ENCODE data around the gene ANK2.
"Not testable (repeated sequence)": the region's sequence is repeated elsewhere in the genome, so short reads cannot be mapped to it uniquely, and the experiment has no call there.

Gene ANK2

GRCh38 chr4:113186913-113187312 lies 137.5 kb downstream of the ANK2 start:
- in situ Hi-C loops (cut with MboI; ENCODE audit: low sequenced_read_pairs): no loop called here

DNA sequence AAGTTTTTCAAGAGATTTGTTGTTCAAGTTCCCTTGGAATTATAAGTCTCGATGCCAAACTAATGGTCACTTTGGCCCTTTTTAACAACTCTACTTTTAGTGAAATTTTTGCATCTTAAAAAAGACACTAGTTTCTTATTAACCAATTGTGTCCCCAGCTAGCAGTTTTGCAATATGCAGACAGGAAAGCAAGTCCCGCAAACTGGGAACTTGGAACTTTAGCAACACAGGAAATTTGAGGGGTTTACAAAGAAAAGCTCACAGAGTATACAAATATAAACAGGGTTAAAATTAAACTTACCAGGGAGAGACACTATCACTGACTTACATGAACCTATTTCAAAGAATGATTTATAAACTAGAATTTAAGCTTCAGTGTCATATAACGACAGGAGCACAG lies 137.9 kb downstream of the ANK2 start:
- in situ Hi-C loops (cut with MboI; ENCODE audit: low sequenced_read_pairs): no loop called here

GRCh38 chr4:113189546-113189945 lies 140.1 kb downstream of the ANK2 start:
- in situ Hi-C loops (cut with MboI; ENCODE audit: low sequenced_read_pairs): no loop called here

DNA sequence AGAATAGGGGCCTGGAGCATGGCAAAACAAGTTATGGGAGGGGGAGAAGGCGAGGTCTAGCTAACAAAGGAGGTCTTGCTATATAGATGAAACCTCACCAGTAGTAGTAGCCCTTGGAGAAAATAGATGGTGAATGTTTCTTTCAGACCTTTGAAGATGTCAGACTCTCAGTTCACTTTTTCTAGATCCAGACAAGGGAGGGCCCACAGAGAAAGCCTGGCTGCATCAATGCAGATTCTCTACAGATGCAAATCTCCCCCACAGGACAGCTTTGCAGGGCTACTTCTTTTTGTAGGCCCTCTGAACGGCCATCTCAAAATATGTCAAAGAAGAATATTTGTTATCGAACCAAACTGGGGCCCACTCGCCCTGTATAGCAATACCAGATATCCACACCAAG lies 159.7 kb downstream of the ANK2 start:
- in situ Hi-C loops (cut with MboI; ENCODE audit: low sequenced_read_pairs): no loop called here

DNA sequence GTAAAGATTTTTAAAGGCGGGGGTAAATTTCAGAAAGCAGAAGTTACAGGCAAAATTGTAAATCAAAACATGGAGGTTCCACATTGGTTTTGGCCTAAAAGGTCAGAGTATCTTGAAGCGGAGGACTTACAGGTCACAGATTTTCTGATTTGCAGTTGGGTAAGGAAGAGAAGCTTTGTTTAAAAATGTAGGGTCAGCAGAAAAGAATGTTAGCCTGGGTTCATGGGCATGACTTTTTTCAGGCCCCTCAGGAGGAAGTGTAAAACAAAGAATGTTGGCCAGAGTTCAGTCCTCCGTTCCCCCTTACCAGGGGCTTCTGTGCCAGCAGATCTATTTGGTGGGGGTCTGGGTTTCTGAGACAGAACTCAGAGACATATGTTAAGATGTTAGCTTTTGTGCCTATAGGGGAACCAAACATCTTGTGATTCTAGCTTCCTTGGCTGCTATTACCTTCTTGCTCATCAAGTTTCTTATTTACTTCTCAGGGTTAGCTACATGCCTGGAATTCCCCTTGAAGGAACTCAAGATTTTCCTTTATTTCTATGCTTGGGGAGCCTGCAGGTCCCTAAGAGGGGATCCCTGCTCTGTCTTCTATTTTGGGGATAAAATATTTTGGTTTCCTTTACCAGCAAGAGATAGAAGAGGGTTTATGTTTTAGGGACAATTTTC lies 160.3 kb downstream of the ANK2 start:
- in situ Hi-C loops (cut with MboI; ENCODE audit: low sequenced_read_pairs): no loop called here

DNA sequence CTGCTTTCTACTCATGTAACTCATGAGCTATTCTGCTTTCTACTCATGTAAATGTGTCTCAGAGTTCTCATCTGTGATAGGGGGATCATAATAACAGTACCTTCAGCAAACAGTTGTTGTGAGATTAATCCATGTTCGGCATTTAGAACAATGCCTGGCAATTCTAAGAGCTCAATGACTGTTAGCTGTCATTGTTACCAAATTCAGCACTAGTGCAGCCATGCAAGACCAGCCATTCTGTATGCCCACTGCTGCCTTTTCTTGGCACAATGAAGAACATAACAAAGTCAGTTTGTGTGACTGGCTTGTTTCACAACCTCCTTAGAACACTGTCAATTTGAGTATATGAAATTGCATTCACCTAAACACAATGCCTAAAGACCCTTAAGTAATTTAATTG lies 163.2 kb downstream of the ANK2 start:
- in situ Hi-C loops (cut with MboI; ENCODE audit: low sequenced_read_pairs): no loop called here

DNA sequence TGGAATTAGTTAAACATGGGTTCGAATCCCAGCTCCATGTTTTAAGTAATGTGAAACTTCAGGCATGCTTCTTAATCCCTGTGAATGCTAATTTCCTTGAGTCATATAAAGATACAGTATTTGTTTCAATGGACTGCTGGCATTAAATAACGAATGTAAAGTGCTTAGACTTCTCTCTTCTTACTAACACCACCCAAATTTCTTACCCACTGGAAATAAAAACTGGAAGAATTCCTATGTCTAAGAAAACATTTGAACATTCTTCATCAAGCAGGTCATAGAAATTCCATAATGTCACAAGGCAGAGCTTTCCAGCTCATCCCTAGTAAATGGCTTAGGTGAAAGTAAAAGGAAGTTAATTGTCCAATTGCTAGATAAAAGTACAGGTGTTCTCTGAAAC lies 172.5 kb downstream of the ANK2 start:
- in situ Hi-C loops (cut with MboI; ENCODE audit: low sequenced_read_pairs): no loop called here

- in situ Hi-C loops (cut with MboI; ENCODE audit: low sequenced_read_pairs): no loop called here
These were observed 173.0 kb downstream of the ANK2 start for GRCh38 chr4:113222471-113222870.

DNA sequence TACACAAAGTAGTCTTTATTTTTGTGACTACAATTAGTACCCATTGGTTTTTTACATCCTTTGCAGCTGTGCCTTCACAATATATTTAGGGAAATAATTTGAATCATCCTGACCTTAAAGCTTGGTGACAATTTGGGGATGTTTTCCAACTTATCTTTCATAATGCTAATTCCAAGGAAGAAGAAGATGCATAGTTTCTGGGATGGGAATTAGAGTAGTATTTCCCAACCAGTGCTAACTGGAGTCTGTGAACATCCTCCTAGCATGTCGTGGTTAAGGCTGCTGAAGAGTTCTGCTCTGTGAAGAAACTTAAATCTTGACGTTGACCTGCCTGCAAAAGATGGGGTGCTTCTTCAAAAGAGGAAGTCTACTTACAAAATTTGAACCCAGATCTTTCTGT lies 173.5 kb downstream of the ANK2 start:
- in situ Hi-C loops (cut with MboI; ENCODE audit: low sequenced_read_pairs): no loop called here

DNA sequence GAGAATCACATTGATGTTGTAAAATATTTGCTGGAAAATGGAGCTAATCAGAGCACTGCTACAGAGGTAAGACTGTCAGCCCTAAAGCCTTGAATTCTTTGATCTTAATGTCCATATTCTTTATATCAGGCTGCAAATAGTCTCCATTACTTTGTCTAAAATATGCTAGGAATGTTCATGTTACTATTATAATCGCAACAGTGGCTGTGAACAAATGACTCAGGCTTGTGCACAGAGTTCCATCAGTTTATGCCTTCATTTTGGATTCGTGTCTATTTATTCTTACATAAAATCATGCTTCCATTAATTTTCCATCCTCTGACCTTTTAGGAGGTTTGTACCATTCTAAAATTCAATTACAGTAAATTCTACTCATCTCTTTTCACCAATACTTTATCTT lies 182.7 kb downstream of the ANK2 start:
- in situ Hi-C loops (cut with MboI; ENCODE audit: low sequenced_read_pairs): no loop called here

GRCh38 chr4:113236916-113237315 lies 187.5 kb downstream of the ANK2 start:
- in situ Hi-C loops (cut with MboI; ENCODE audit: low sequenced_read_pairs): no loop called here

- in situ Hi-C loops (cut with MboI; ENCODE audit: low sequenced_read_pairs): no loop called here
These were observed 193.9 kb downstream of the ANK2 start for GRCh38 chr4:113243312-113243711.

DNA sequence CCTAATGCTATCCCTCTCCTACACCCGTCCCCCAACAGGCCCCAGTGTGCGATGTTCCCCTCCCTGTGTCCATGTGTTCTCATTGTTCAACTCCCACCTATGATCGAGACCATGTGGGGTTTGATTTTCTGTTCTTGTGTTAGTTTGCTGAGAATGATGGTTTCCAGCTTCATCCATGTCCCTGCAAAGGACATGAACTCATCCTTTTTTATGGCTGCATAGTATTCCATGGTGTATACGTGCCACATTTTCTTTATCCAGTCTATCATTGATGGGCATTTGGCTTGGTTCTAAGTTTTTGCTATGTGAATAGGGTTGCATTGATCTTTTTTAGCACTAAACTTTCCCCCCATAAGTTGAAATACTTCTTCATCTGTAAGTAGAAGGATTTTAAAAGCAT lies 195.3 kb downstream of the ANK2 start:
- in situ Hi-C loops (cut with MboI; ENCODE audit: low sequenced_read_pairs): not testable (repeated sequence)

GRCh38 chr4:113248320-113248719 lies 198.9 kb downstream of the ANK2 start:
- in situ Hi-C loops (cut with MboI; ENCODE audit: low sequenced_read_pairs): no loop called here

DNA sequence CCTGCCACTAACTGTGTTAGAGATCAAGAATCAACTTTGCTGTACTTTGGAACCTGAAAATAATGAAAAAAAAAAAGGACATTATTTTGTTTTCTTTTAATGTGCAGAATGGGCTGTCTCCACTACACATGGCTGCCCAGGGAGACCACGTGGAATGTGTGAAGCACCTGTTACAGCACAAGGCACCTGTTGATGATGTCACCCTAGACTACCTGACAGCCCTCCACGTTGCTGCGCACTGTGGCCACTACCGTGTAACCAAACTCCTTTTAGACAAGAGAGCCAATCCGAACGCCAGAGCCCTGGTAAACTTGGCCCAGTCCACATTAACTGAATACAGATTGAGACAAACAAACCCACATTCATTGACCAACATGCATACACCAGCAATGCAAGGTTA lies 206.2 kb downstream of the ANK2 start:
- in situ Hi-C loops (cut with MboI; ENCODE audit: low sequenced_read_pairs): no loop called here

DNA sequence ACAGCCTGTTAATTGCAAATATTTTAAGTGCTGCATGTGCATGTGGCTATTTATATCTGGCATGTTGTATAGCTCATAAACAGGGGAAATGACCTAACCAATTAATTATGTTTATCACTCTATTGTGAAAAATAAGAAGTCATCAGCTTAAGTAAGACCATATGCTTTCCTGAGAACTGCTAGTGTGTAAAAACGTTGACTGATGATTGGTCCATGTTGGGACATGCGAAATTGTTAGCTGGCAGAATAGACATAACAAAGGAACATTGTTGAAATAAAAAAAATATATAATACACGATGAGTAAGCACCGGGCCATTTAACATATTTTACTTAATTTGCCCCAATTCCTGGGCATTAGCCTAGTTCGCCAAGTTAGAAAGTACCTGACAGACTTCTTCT lies 207.5 kb downstream of the ANK2 start:
- in situ Hi-C loops (cut with MboI; ENCODE audit: low sequenced_read_pairs): no loop called here

DNA sequence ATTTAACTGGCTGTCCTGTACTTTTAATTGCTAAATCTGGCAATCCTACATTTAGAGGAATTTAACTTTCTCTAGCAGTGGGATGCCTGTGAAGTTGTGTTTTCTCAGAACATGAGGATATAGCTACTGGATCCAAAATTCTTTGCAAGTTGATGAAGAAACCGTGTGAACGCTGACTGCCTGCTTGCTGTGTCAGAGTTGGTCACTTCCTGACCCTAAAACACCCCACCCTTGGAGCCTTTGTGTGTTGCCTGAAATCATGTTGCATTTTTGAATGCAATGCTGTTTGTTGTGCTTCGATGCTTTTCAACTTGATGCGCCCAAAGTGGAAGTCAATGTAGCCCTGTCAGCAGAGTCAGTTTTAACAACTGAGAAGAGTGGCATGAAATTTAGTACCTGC lies 211.2 kb downstream of the ANK2 start:
- in situ Hi-C loops (cut with MboI; ENCODE audit: low sequenced_read_pairs): no loop called here

DNA sequence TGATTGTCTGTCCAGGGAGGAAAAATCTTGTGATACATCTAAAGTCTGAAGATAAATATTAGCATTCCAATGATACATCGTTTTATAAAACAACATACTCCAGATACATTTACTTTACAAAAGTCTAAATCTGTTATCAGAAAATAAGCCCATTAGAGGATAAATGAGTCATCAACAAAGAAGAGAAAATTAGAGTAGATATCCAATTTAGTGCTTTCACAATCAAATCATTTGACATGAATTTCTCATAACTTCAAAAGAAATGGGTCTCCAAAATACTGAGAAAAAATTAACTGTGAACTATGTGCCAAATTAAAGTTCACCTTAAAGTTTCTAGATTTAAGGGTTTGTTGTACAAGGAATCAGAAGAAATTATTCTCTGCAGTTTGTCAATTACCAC lies 213.8 kb downstream of the ANK2 start:
- in situ Hi-C loops (cut with MboI; ENCODE audit: low sequenced_read_pairs): no loop called here

DNA sequence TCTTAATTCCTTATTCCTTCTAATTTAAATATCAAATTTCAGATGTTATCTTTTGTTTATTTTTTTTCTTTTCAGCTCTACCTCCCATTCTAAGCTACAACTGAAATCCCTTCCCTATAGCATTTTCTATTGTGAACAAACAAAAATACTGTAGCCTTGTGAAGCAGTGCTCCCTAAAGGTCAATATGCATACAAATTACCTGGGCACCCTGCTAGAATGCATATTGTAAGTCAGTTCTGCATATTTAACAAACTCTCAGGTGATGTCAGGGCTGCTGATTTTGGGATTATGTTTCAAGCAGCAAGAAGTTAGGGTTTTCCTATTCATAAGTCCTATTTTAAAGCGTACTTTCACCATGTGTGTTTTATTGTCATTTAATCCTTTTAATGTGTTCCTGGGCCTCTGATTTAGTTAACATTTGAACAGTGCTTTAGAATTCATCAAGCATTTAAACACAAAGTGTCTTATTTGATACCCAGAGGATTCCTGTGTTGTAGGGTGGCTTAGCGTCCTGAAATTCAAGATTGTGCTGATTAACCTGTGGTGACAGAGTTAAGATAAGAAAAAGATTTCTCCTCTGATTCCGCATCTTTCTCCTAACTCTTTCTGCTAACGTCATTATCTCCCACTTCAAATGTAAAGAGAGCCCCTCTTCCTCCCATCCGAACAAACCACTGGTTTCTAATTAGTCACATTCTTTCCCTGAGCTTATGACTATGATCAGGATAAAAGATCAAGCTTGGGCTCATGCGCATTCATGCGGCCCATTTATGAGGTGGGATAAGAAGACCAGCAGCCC lies 221.3 kb downstream of the ANK2 start:
- in situ Hi-C loops (cut with MboI; ENCODE audit: low sequenced_read_pairs): no loop called here

DNA sequence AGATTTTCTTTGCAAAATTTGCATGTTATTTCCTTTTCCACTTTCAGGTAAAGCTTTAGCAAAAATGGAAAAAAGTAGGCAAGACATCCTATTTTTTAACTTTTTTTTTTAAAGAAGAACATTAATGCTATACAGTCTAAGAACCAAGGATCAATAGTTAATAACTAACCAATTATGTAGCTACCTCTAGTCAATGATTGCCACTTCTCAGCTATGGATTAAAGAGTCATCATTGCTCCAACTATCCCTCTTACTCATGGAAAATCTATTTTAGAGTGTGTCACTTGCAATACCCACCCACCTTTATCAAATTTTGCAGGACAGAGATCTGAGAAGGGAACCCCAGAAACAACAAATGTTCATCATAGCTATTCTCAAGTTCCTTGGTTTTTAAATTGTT lies 223.1 kb downstream of the ANK2 start:
- in situ Hi-C loops (cut with MboI; ENCODE audit: low sequenced_read_pairs): no loop called here

- in situ Hi-C loops (cut with MboI; ENCODE audit: low sequenced_read_pairs): no loop called here
These were observed 224.3 kb downstream of the ANK2 start for GRCh38 chr4:113273721-113274220.

- in situ Hi-C loops (cut with MboI; ENCODE audit: low sequenced_read_pairs): no loop called here
These were observed 227.2 kb downstream of the ANK2 start for GRCh38 chr4:113276464-113277170.

Data from HL-60/S4 treated with retinoic acid at 250 ng/mL for 4 days and 3 days (cell line).